NCI-H82 (cell line): ENCODE data around the gene POP7.

Experiments
- DNase-seq: peaks from one replicate; lab custom pipeline; 2025; lab: John Stamatoyannopoulos, UW

The POP7 gene

GRCh38 chr7:100726996-100727761 is 21.3 kb downstream of the POP7 start:
- DNase-seq = no peak

- no peak for DNase-seq
These were observed 22.3 kb downstream of the POP7 start for GRCh38 chr7:100728196-100728595.

DNA sequence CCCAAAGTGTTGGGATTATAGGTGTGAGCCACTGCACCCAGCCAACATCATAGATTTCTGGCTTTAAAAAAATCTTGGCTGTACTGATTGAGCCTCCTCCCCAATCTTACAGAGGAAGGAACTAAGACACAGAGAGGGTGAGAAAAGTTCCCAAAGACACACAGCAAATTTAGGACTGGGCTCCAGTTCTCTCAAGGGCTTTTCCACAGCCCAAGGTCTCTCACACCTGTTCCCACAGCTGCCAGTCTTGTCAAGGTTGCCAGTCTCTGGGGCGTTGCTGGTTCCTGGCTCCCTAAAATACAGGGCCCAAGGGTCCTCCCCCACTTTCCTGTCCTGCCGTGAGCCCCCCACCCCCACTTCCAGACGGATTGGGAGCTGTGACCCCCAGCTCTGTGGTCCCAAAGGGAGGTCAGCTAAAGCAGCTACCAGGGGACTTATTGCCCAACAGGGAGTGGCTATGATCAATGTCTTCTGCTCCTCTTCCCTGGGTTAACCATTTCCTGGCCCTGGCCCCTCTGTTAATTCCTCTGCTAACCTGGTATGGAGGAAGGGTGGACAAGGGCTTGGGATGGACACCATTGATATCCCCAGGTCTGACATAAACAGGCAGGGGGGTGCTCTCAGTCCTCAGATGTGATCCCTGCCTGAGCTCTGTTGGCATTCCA is 24.3 kb downstream of the POP7 start:
- no peak for DNase-seq

GRCh38 chr7:100731937-100732636 is 26.2 kb downstream of the POP7 start:
- DNase-seq = no peak

DNA sequence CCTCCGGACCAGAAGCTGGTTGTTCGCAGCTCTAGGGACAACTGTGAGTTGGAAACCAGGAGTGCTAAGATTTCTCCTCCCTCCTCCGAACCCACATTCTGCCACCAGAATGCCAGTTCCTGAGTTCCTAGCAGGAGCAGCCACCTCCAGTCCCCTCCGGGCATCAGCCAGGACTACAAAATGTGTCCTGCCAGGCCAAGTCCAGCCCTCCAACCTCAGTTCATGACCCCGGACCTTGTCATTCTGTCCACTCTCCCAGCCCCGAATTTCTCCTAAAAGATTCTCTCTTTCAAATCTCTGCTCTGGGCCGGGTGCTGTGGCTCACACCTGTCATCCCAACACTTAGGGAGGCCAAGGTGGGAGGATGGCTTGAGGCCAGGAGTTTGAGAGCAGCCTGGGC is 29.8 kb downstream of the POP7 start:
- no peak for DNase-seq

DNA sequence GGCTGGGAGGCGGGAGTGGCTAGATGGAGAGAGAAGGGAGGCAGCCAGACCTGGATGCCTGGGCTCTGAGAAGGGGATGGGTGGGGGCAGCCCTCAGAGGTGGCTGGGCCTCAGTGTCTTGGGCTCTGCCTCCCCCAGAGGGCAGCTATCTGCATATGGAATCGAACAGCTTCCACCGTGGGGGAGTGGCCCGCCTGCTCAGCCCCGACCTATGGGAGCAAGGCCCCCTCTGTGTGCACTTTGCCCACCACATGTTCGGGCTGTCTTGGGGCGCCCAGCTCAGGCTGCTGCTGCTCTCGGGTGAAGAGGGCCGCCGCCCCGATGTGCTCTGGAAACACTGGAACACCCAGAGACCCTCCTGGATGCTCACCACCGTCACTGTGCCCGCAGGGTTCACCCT is 30.8 kb downstream of the POP7 start:
- no peak for DNase-seq

GRCh38 chr7:100739934-100740333 is 34.0 kb downstream of the POP7 start:
- DNase-seq = no peak

DNA sequence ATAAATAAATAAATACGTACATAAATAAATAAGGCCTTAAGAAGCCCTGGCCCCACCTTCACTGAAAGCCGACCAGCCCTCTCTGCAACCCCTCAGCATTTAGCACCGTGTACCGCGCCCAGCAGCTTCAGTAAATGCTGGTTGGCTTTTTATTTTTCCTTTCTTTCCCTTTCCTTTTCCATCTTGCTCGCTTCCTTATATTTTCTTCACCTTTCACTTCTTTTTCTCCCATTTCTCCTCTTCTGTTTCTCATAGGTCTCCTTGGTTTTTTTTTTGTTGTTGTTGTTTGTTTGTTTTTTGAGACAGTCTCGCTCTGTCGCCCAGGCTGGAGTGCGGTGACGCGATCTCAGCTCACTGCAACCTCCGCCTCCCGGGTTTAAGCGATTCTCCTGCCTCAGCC is 38.7 kb downstream of the POP7 start:
- DNase-seq = no peak

GRCh38 chr7:100745184-100745583 is 39.3 kb downstream of the POP7 start:
- DNase-seq = peak; percentile 72

GRCh38 chr7:100752994-100753393 is 47.1 kb downstream of the POP7 start:
- DNase-seq = no peak

DNA sequence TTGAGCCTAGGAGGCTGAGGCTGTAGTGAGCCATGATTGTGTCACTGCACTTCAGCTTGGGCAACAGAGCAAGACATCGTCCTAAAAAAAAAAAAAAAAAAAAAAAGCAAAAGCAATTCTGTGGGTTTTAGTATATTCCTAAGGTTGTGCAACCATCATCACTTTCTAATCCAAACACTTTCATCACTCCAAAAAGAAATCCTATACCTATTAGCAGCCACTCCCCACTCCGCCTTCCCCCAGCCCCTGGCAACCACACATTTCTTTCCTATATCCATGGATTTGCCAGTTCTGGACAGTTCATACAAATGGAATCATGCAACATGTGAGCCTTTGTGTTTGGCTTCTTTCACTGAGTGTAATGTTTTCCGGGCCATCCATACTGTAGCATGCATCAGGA is 47.8 kb downstream of the POP7 start:
- no peak for DNase-seq
